Measurements from ENCODE around the gene IGFALS.

Gene IGFALS

GRCh38 chr16:1790261-1790610 lies 3.3 kb downstream of the IGFALS start:
- no peak for DNase-seq (ENCODE audit: low read depth in 2 of 2)

GRCh38 chr16:1789643-1790045 lies 3.9 kb downstream of the IGFALS start:
- no peak for DNase-seq (ENCODE audit: low read depth in 2 of 2)

GRCh38 chr16:1788708-1789100 lies 4.8 kb downstream of the IGFALS start:
- DNase-seq (ENCODE audit: low read depth in 2 of 2) = no peak

GRCh38 chr16:1788095-1788707 lies 5.3 kb downstream of the IGFALS start:
- no peak for DNase-seq (ENCODE audit: low read depth in 2 of 2)

- no peak for DNase-seq (ENCODE audit: low read depth in 2 of 2)
These were observed 6.0 kb downstream of the IGFALS start for GRCh38 chr16:1787322-1788094.

GRCh38 chr16:1787056-1787321 lies 6.5 kb downstream of the IGFALS start:
- DNase-seq (ENCODE audit: low read depth in 2 of 2) = no peak

GRCh38 chr16:1786242-1787055 lies 7.1 kb downstream of the IGFALS start:
- DNase-seq (ENCODE audit: low read depth in 2 of 2) = no peak

GRCh38 chr16:1785846-1786170 lies 7.7 kb downstream of the IGFALS start:
- no peak for DNase-seq (ENCODE audit: low read depth in 2 of 2)

- DNase-seq (ENCODE audit: low read depth in 2 of 2) = no peak
These were observed 8.3 kb downstream of the IGFALS start for GRCh38 chr16:1784977-1785845.

- peak; percentile 91 to 97 for DNase-seq (ENCODE audit: low read depth in 2 of 2)
These were observed 10.9 kb downstream of the IGFALS start, which contains the start of the genes NUBP2 and SPSB3 for GRCh38 chr16:1782408-1783264. Gene NUBP2 (plus strand): TSS chr16:1782960. CDS start chr16:1783021, 61 bp downstream. Gene SPSB3 (minus strand): TSS chr16:1782571. CDS start chr16:1781483, 1,088 bp downstream.

GRCh38 chr16:1781758-1782407 lies 11.6 kb downstream of the IGFALS start:
- DNase-seq (ENCODE audit: low read depth in 2 of 2) = no peak

GRCh38 chr16:1781254-1781653 lies 12.3 kb downstream of the IGFALS start:
- DNase-seq (ENCODE audit: low read depth in 2 of 2) = no peak

- no peak for DNase-seq (ENCODE audit: low read depth in 2 of 2)
These were observed 12.8 kb downstream of the IGFALS start for GRCh38 chr16:1780677-1781072.

GRCh38 chr16:1779741-1780676 lies 13.5 kb downstream of the IGFALS start:
- DNase-seq (ENCODE audit: low read depth in 2 of 2) = no peak

- no peak for DNase-seq (ENCODE audit: low read depth in 2 of 2)
These were observed 14.2 kb downstream of the IGFALS start for GRCh38 chr16:1779234-1779701.

GRCh38 chr16:1778200-1779179 lies 15.0 kb downstream of the IGFALS start:
- no peak for DNase-seq (ENCODE audit: low read depth in 2 of 2)

- no peak for DNase-seq (ENCODE audit: low read depth in 2 of 2)
These were observed 15.9 kb downstream of the IGFALS start for GRCh38 chr16:1777375-1778199.
